Fibroblast of lung (primary cell): ENCODE measurements around the gene CMA1. TPM values are rescaled to one million over a fixed set of nuclear protein-coding genes. Genes with fewer than 3 reads are reported as not detected.

Experiments used
- DNase-seq, 2 donors: peaks; one replicate each; pipeline versions ENCODE4 v3.0.0 to v3.0.0-alpha.2; 2010; ENCODE audit warnings: low read depth in 2 of 2
- H2AFZ ChIP-seq: 2 replicates; pipeline ENCODE4 v1.5.1; 2012; ENCODE audit warnings: low read length, control low read depth, inconsistent platforms
- H3K27ac ChIP-seq: 2 replicates; pipeline ENCODE4 v1.5.1; 2011; ENCODE audit warnings: low read length, control low read depth; ENCODE audit not compliant: insufficient read depth
- H3K27me3 ChIP-seq: 2 replicates; pipeline ENCODE4 v1.5.1; 2011; ENCODE audit warnings: mild to moderate bottlenecking, low read length; ENCODE audit not compliant: control insufficient read depth, insufficient read depth
- H3K36me3 ChIP-seq: 2 replicates; pipeline ENCODE4 v1.5.1; 2011; ENCODE audit warnings: low read length; ENCODE audit not compliant: control insufficient read depth, insufficient read depth
- H3K4me1 ChIP-seq: 2 replicates; pipeline ENCODE4 v1.5.1; 2011; ENCODE audit warnings: low read length; ENCODE audit not compliant: control insufficient read depth, insufficient read depth; ENCODE audit errors: extremely low read depth
- H3K4me2 ChIP-seq: 2 replicates; pipeline ENCODE4 v1.5.1; 2011; ENCODE audit warnings: low read length, control low read depth; ENCODE audit not compliant: insufficient read depth; ENCODE audit errors: extremely low read depth
- H3K4me3 ChIP-seq, 4 experiments: fragments of 200-600 bp in 1 of 4; sonication (generic) in 1 of 4; replicated peaks in 1 of 4; 2 replicates each; pipeline ENCODE4 v1.5.1; 2011 to 2016; ENCODE audit warnings: low read length in 4 of 4, low read depth in 3 of 4, mild to moderate bottlenecking in 3 of 4, control low read depth in 2 of 4, inconsistent platforms in 1 of 4, mixed read lengths in 1 of 4; ENCODE audit not compliant: insufficient read depth in 1 of 4; ENCODE audit errors: control extremely low read depth in 1 of 4
- H3K79me2 ChIP-seq: 2 replicates; pipeline ENCODE4 v1.5.1; 2012; ENCODE audit warnings: mild to moderate bottlenecking, low read length, inconsistent platforms; ENCODE audit not compliant: control insufficient read depth, insufficient read depth
- H3K9ac ChIP-seq: 2 replicates; pipeline ENCODE4 v1.5.1; 2011; ENCODE audit warnings: mild to moderate bottlenecking, low read length, control low read depth; ENCODE audit not compliant: insufficient read depth
- H3K9me3 ChIP-seq: 2 replicates; pipeline ENCODE4 v1.5.1; 2012; ENCODE audit warnings: low read depth, low read length; ENCODE audit not compliant: control insufficient read depth, insufficient read depth
- H4K20me1 ChIP-seq: 2 replicates; pipeline ENCODE4 v1.5.1; 2011; ENCODE audit warnings: low read length; ENCODE audit not compliant: control insufficient read depth, insufficient read depth; ENCODE audit errors: extremely low read depth
- CTCF ChIP-seq, 2 donors: IDR thresholded peaks in 1 of 2; conservative IDR thresholded peaks in 1 of 2; 1 replicate in 1 of 2; 2 replicates in 1 of 2; pipeline ENCODE4 v1.5.1; 2011 to 2012; ENCODE audit warnings: low read length in 2 of 2, control low read depth in 1 of 2, inconsistent platforms in 1 of 2, low read depth in 1 of 2, mild to moderate bottlenecking in 1 of 2
- EZH2 ChIP-seq: IDR thresholded peaks from 2 replicates; pipeline ENCODE4 v1.5.1; 2012; ENCODE audit warnings: low read length, control low read depth, mild to moderate bottlenecking; ENCODE audit errors: missing control alignments
- polyA plus RNA-seq, 2 donors: library from polyadenylated mRNA; depleted of rRNA in 1 of 2; stranded (reverse) in 1 of 2; unstranded in 1 of 2; fragments of >200 nt; gene quantifications; 2 replicates each; pipeline ENCODE4 v1.2.1, GENCODE V29; 2011 to 2012; ENCODE audit warnings: missing spikeins in 1 of 2
- total RNA-seq: library from RNA; depleted of rRNA; stranded (reverse); fragments of >200 nt; gene quantifications from 2 replicates; pipeline ENCODE4 v1.2.1, GENCODE V29; 2014

Gene CMA1
- total and polyA plus RNA-seq, 2 donors (not counting 1 experiment from before 2014, with no cell fraction given) = not detected

GRCh38 chr14:24465805-24466204 is 42.3 kb downstream of the CMA1 start:
- Histone ChIP-seq H4K20me1 (no peaks in the 10 kb centered on the region), H3K27ac (no peak overlapping the region), H3K4me1 (no peaks in the 10 kb centered on the region), H3K9ac (no peak overlapping the region), H3K4me3 (no peak overlapping the region), H3K79me2 (no peaks in the 10 kb centered on the region), H3K4me2 (no peak overlapping the region), H3K36me3 (no peaks in the 10 kb centered on the region), H3K27me3 (no peaks in the 10 kb centered on the region), H3K9me3 (no peaks in the 10 kb centered on the region), H2AFZ (no peak overlapping the region)
- no peak for DNase-seq
- TF ChIP-seq EZH2 (no peak), CTCF (conservative IDR thresholded peaks at IDR 0.05 in 1 of 2, IDR thresholded peaks at IDR 0.05 in 1 of 2; ENCODE audit: low read depth in 1 of 2, low read length in 2 of 2) (no peak)

DNA sequence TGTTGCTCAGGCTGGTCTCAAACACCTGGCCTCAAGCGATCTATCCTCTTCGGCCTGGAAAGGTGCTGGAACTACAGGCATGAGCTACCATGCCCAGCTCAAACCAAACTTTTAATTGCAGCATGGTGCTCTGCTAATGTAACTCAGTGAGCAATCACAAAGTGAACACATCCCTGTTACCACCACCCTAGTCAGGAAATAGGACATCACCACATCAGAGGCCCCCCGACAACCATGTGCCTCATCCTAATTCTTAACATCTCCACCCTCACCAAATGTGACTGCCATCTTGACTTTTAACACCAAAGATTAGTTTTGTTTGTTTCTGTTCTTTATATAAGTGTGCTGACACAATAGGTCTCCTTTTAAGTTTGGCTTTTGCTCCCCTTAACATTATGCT is 42.7 kb downstream of the CMA1 start:
- no peaks in the 10 kb centered on the region for H4K20me1 ChIP-seq
- H3K4me3 ChIP-seq = no peak overlapping the region
- TF ChIP-seq CTCF (conservative IDR thresholded peaks at IDR 0.05 in 1 of 2, IDR thresholded peaks at IDR 0.05 in 1 of 2; ENCODE audit: low read depth in 1 of 2, low read length in 2 of 2) = no peak
- H3K36me3 ChIP-seq = no peaks in the 10 kb centered on the region
- DNase-seq = no peak
- H3K4me2 ChIP-seq = no peak overlapping the region
- no peaks in the 10 kb centered on the region for H3K4me1 ChIP-seq
- H3K27ac ChIP-seq = no peak overlapping the region
- no peaks in the 10 kb centered on the region for H3K9me3 ChIP-seq
- H3K27me3 ChIP-seq = no peaks in the 10 kb centered on the region
- H3K9ac ChIP-seq = no peak overlapping the region
- H2AFZ ChIP-seq = no peak overlapping the region
- H3K79me2 ChIP-seq = no peaks in the 10 kb centered on the region

DNA sequence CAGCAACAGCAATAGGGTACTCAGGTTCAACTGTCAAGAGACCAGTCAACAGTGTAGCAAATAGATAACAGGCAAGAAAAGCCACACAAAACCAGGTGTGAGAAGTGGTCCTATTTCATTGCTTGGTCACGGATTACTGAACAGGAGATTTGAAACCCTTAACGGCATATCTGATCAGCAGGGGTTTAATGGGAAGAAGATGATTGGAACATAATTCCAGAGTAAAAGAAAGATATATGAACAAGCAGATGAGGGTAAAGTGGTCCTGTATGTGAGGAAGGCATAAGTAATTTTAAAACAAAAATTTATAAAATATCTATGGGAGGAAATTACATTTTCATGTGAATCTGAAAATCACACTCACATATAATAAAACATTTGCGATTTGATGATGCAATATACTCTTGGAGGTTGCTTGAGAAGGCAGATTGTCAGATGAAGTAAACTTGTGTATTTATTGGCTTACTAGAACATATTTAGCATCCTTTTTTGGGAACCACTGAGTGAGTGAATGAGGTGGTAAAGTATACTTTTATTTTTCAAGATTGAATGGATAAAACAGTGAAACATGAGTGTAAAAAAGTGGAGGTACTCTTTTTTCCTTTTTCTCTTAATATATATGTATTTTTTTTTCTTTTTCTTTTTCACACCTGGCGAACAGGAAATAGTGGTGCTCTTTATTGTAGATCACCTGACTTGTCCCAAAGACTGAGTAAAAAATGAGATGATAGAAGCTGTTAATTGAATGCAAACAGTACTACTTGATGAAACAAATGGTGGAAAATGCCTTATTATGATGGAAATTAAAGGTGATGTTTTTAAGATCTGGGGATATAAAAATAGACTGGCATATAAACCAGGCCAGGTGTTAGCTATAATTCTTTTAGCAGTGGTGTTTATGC is 43.9 kb downstream of the CMA1 start:
- no peak for TF ChIP-seq CTCF (conservative IDR thresholded peaks at IDR 0.05 in 1 of 2, IDR thresholded peaks at IDR 0.05 in 1 of 2; ENCODE audit: low read depth in 1 of 2, low read length in 2 of 2)
- TF ChIP-seq EZH2 = no peak
- H3K36me3 ChIP-seq = no peaks in the 10 kb centered on the region
- no peak for DNase-seq
- no peaks in the 10 kb centered on the region for H3K27me3 ChIP-seq
- H3K9me3 ChIP-seq = no peaks in the 10 kb centered on the region
- H3K9ac ChIP-seq = no peak overlapping the region
- H3K27ac ChIP-seq = no peak overlapping the region
- no peaks in the 10 kb centered on the region for H3K79me2 ChIP-seq
- no peaks in the 10 kb centered on the region for H3K4me1 ChIP-seq
- no peak overlapping the region for H3K4me3 ChIP-seq
- no peak overlapping the region for H2AFZ ChIP-seq
- no peaks in the 10 kb centered on the region for H4K20me1 ChIP-seq
- no peak overlapping the region for H3K4me2 ChIP-seq
